NCI-H1105 treated with DMSO at 0.1 percent for 48 hours (cell line): Measurements from ENCODE around the gene USP17L21.
"Not testable (repeated sequence)": the region's sequence is repeated elsewhere in the genome, so short reads cannot be mapped to it uniquely, and the experiment has no call there.

Experiments used
- DNase-seq: peaks from one replicate; lab custom pipeline; 2025; lab: John Stamatoyannopoulos, UW

The USP17L21 gene

GRCh38 chr4:9262572-9262971 is at the start of gene USP17L21:
TSS of gene USP17L21 (plus strand) at chr4:9262872. CDS start at chr4:9262872, 0 bp downstream.
- not testable (repeated sequence) for DNase-seq

- not testable (repeated sequence) for DNase-seq
Measured at GRCh38 chr4:9214701-9215100, 48.0 kb upstream of the USP17L21 start.

GRCh38 chr4:9215105-9215504 is 47.6 kb upstream of the USP17L21 start, which contains the start of gene USP17L11:
TSS of gene USP17L11 (plus strand) at chr4:9215405. CDS start at chr4:9215405, 0 bp downstream.
- not testable (repeated sequence) for DNase-seq

GRCh38 chr4:9219852-9220251 is 42.8 kb upstream of the USP17L21 start, which contains the start of gene USP17L12:
TSS of gene USP17L12 (plus strand) at chr4:9220152. CDS start at chr4:9220152, 0 bp downstream.
- not testable (repeated sequence) for DNase-seq

GRCh38 chr4:9224596-9224995 is 38.1 kb upstream of the USP17L21 start, which contains the start of gene USP17L13:
TSS of gene USP17L13 (plus strand) at chr4:9224896. CDS start at chr4:9224896, 0 bp downstream.
- not testable (repeated sequence) for DNase-seq

- DNase-seq, result not testable (repeated sequence)
Measured at GRCh38 chr4:9230249-9230648, 32.4 kb upstream of the USP17L21 start.

GRCh38 chr4:9234085-9234484 is 28.6 kb upstream of the USP17L21 start, which contains the start of gene USP17L15:
TSS of gene USP17L15 (plus strand) at chr4:9234385. CDS start at chr4:9234385, 0 bp downstream.
- DNase-seq, result not testable (repeated sequence)

GRCh38 chr4:9238461-9238860 is 24.2 kb upstream of the USP17L21 start:
- not testable (repeated sequence) for DNase-seq

- DNase-seq, result not testable (repeated sequence)
Measured at GRCh38 chr4:9243579-9243978, 19.1 kb upstream of the USP17L21 start, which contains the start of gene USP17L17. TSS of gene USP17L17 (plus strand) at chr4:9243879. CDS start at chr4:9243879, 0 bp downstream.

GRCh38 chr4:9247953-9248680 is 14.6 kb upstream of the USP17L21 start, which contains the start of gene USP17L18:
TSS of gene USP17L18 (plus strand) at chr4:9248630. CDS start at chr4:9248630, 0 bp downstream.
- DNase-seq, result not testable (repeated sequence)

- not testable (repeated sequence) for DNase-seq
Measured at GRCh38 chr4:9253078-9253477, 9.6 kb upstream of the USP17L21 start, which contains the start of gene USP17L19. TSS of gene USP17L19 (plus strand) at chr4:9253378. CDS start at chr4:9253378, 0 bp downstream.

GRCh38 chr4:9257824-9258223 is 4.8 kb upstream of the USP17L21 start, which contains the start of gene USP17L20:
TSS of gene USP17L20 (plus strand) at chr4:9258124. CDS start at chr4:9258124, 0 bp downstream.
- not testable (repeated sequence) for DNase-seq

- not testable (repeated sequence) for DNase-seq
Measured at GRCh38 chr4:9267319-9267718, 4.6 kb downstream of the USP17L21 start, which contains the start of gene USP17L22. TSS of gene USP17L22 (plus strand) at chr4:9267619. CDS start at chr4:9267619, 0 bp downstream.

- DNase-seq, result not testable (repeated sequence)
Measured at GRCh38 chr4:9271719-9272118, 9.0 kb downstream of the USP17L21 start.
